ENCODE results near the gene SEMA6B.

DNA sequence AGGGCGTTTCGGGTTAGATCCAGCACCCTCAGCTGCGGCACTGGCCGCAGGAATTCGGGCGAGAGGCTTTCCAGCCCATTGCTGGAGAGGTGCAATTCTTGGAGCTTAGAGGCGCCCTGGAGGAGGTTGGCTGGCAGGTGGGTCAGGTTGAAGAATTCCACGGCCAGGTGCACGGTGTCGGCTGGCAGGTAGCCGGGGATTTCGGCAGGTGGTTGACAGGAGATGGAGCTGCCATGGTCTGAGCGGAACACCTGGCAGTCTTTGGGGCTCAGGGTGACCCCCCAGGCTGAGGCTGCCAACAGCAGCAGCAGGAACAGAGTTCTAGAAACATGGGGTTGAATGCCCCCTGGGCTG lies 20.9 kb downstream of the SEMA6B start:
- TF ChIP-seq POLR2AphosphoS5 (IDR thresholded peaks at IDR 0.05; ENCODE audit: borderline replicate concordance, low read depth, low read length) = no peak
- TF ChIP-seq EZH2 (IDR thresholded peaks at IDR 0.05) = no peak
